SK-N-SH treated with all-trans-retinoic acid at 6 μM for 48 hours (cell line): ENCODE measurements around the gene DDI2.

ENCODE experiments used
- ATAC-seq: fragments of 200-7000 bp; cut with Tn5 transposase; 3 replicates; pipeline ENCODE4 v1.9.1; 2020; ENCODE audit warnings: mild to moderate bottlenecking, moderate library complexity
- ARNTL ChIP-seq: fragments of 450-650 bp; formaldehyde crosslinking; IDR thresholded peaks from 2 replicates; pipeline ENCODE4 v1.5.0; 2020; ENCODE audit warnings: low read depth, mild to moderate bottlenecking, moderate library complexity, borderline replicate concordance
- BACH2 ChIP-seq: fragments of 250-450 bp; sonication (Bioruptor Pico); IDR thresholded peaks from 2 replicates; pipeline ENCODE4 v1.9.0; 2021; ENCODE audit warnings: mild to moderate bottlenecking, borderline replicate concordance
- CSDC2 ChIP-seq: fragments of 250-450 bp; sonication (Bioruptor Pico); IDR thresholded peaks from 2 replicates; pipeline ENCODE4 v1.5.0; 2020; ENCODE audit warnings: mild to moderate bottlenecking, moderate library complexity
- ESRRG ChIP-seq: fragments of 250-450 bp; sonication (Bioruptor Pico); IDR thresholded peaks from 2 replicates; pipeline ENCODE4 v1.6.1; 2021; ENCODE audit warnings: mild to moderate bottlenecking
- GLIS3 ChIP-seq: fragments of 250-450 bp; sonication (Bioruptor Pico); IDR thresholded peaks from 2 replicates; pipeline ENCODE4 v1.5.0; 2020; ENCODE audit warnings: mild to moderate bottlenecking, moderate library complexity
- ISL1 ChIP-seq: fragments of 250-450 bp; sonication (Bioruptor Pico); IDR thresholded peaks from 2 replicates; pipeline ENCODE4 v2.1.2; 2022; ENCODE audit warnings: mild to moderate bottlenecking, moderate library complexity
- OSR1 ChIP-seq: fragments of 250-450 bp; sonication (Bioruptor Pico); IDR thresholded peaks from 2 replicates; pipeline ENCODE4 v1.8.0; 2022; ENCODE audit warnings: moderate library complexity, mild to moderate bottlenecking, inconsistent platforms
- PPARA ChIP-seq: fragments of 250-450 bp; sonication (Bioruptor Pico); IDR thresholded peaks from 2 replicates; pipeline ENCODE4 v1.5.0; 2020; ENCODE audit warnings: mild to moderate bottlenecking, borderline replicate concordance
- RARB ChIP-seq: fragments of 250-450 bp; sonication (Bioruptor Pico); IDR thresholded peaks from 2 replicates; pipeline ENCODE4 v1.8.0; 2021; ENCODE audit warnings: mild to moderate bottlenecking, moderate library complexity
- SNAI2 ChIP-seq: fragments of 250-450 bp; sonication (Bioruptor Pico); IDR thresholded peaks from 2 replicates; pipeline ENCODE4 v1.5.0; 2020; ENCODE audit warnings: mild to moderate bottlenecking, moderate library complexity
- TCF4 ChIP-seq: fragments of 250-450 bp; sonication (Bioruptor Pico); IDR thresholded peaks from 2 replicates; pipeline ENCODE4 v1.8.0; 2021; ENCODE audit warnings: mild to moderate bottlenecking, moderate library complexity, borderline replicate concordance
- ZC3H10 ChIP-seq: fragments of 250-450 bp; sonication (Bioruptor Pico); IDR thresholded peaks from 2 replicates; pipeline ENCODE4 v1.5.1; 2021; ENCODE audit warnings: mild to moderate bottlenecking, moderate library complexity
- ZFP3 ChIP-seq: fragments of 250-450 bp; sonication (Bioruptor Pico); IDR thresholded peaks from 2 replicates; pipeline ENCODE4 v1.5.0; 2020; ENCODE audit warnings: mild to moderate bottlenecking, moderate library complexity
- ZFP30 ChIP-seq: fragments of 450-650 bp; formaldehyde crosslinking; IDR thresholded peaks from 2 replicates; pipeline ENCODE4 v1.5.0; 2022; ENCODE audit warnings: mild to moderate bottlenecking, moderate library complexity
- ZNF565 ChIP-seq: fragments of 450-650 bp; formaldehyde crosslinking; conservative IDR thresholded peaks from 2 replicates; pipeline ENCODE4 v1.5.0; 2020; ENCODE audit warnings: low read depth, mild to moderate bottlenecking, moderate library complexity
- ZNF70 ChIP-seq: fragments of 450-650 bp; formaldehyde crosslinking; IDR thresholded peaks from 2 replicates; pipeline ENCODE4 v1.5.0; 2020; ENCODE audit warnings: mild to moderate bottlenecking, moderate library complexity
- ZNF8 ChIP-seq: fragments of 450-650 bp; formaldehyde crosslinking; IDR thresholded peaks from 2 replicates; pipeline ENCODE4 v1.5.0; 2020; ENCODE audit warnings: mild to moderate bottlenecking, moderate library complexity
- TF ChIP-seq, protein P1 (sequence below): fragments of 250-450 bp; sonication (Bioruptor Pico); IDR thresholded peaks from 2 replicates; pipeline ENCODE4 v1.5.1; 2021; ENCODE audit warnings: mild to moderate bottlenecking, moderate library complexity
- TF ChIP-seq, protein P2 (sequence below): fragments of 250-450 bp; sonication (Bioruptor Pico); IDR thresholded peaks from 2 replicates; pipeline ENCODE4 v1.8.0; 2021; ENCODE audit warnings: low read depth, mild to moderate bottlenecking, moderate library complexity, borderline replicate concordance
- TF ChIP-seq, protein P3 (sequence below): fragments of 250-450 bp; sonication (Bioruptor Pico); IDR thresholded peaks from 2 replicates; pipeline ENCODE4 v1.5.1; 2020; ENCODE audit warnings: low read depth, mild to moderate bottlenecking, moderate library complexity
- TF ChIP-seq, protein P4 (sequence below): fragments of 250-450 bp; sonication (Bioruptor Pico); IDR thresholded peaks from 2 replicates; pipeline ENCODE4 v1.8.0; 2020; ENCODE audit warnings: mild to moderate bottlenecking, moderate library complexity, borderline replicate concordance

Gene DDI2

DNA sequence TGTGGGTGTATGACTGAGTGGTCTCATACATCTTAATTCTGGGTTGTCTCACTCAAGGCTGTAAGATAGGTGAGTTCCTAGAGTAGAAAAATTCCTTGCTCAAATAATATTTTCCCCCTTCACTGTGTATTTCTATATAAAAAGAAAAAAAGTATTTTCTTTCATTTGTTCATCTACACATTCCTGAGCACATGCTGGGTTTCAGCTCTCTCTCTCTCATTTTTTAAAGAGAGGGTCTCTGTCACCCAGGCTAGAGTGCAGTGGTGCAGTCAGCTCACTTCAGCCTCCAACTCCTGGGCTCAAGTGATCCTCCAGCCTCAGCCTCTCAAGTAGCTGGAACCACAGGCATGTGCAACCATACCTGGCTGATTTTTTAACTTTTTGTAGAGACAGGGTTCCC lies 22.0 kb downstream of the DDI2 start:
- TF ChIP-seq, protein P1, sequence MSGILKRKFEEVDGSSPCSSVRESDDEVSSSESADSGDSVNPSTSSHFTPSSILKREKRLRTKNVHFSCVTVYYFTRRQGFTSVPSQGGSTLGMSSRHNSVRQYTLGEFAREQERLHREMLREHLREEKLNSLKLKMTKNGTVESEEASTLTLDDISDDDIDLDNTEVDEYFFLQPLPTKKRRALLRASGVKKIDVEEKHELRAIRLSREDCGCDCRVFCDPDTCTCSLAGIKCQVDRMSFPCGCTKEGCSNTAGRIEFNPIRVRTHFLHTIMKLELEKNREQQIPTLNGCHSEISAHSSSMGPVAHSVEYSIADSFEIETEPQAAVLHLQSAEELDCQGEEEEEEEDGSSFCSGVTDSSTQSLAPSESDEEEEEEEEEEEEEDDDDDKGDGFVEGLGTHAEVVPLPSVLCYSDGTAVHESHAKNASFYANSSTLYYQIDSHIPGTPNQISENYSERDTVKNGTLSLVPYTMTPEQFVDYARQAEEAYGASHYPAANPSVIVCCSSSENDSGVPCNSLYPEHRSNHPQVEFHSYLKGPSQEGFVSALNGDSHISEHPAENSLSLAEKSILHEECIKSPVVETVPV (CRISPR knock-in tag) = no peak
- no peak for TF ChIP-seq ARNTL
- no peak for TF ChIP-seq CSDC2 (CRISPR knock-in tag)
- no peak for TF ChIP-seq GLIS3 (CRISPR knock-in tag)
- no peak for TF ChIP-seq ZFP3 (CRISPR knock-in tag)
- TF ChIP-seq, protein P2, sequence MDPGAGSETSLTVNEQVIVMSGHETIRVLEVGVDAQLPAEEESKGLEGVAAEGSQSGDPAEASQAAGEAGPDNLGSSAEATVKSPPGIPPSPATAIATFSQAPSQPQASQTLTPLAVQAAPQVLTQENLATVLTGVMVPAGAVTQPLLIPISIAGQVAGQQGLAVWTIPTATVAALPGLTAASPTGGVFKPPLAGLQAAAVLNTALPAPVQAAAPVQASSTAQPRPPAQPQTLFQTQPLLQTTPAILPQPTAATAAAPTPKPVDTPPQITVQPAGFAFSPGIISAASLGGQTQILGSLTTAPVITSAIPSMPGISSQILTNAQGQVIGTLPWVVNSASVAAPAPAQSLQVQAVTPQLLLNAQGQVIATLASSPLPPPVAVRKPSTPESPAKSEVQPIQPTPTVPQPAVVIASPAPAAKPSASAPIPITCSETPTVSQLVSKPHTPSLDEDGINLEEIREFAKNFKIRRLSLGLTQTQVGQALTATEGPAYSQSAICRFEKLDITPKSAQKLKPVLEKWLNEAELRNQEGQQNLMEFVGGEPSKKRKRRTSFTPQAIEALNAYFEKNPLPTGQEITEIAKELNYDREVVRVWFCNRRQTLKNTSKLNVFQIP (CRISPR knock-in tag) = no peak
- TF ChIP-seq ZNF70 (CRISPR knock-in tag) = no peak
- TF ChIP-seq BACH2 (CRISPR knock-in tag) = no peak
- TF ChIP-seq, protein P3, sequence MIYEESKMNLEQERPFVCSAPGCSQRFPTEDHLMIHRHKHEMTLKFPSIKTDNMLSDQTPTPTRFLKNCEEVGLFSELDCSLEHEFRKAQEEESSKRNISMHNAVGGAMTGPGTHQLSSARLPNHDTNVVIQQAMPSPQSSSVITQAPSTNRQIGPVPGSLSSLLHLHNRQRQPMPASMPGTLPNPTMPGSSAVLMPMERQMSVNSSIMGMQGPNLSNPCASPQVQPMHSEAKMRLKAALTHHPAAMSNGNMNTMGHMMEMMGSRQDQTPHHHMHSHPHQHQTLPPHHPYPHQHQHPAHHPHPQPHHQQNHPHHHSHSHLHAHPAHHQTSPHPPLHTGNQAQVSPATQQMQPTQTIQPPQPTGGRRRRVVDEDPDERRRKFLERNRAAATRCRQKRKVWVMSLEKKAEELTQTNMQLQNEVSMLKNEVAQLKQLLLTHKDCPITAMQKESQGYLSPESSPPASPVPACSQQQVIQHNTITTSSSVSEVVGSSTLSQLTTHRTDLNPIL (CRISPR knock-in tag) = no peak
- TF ChIP-seq, protein P4, sequence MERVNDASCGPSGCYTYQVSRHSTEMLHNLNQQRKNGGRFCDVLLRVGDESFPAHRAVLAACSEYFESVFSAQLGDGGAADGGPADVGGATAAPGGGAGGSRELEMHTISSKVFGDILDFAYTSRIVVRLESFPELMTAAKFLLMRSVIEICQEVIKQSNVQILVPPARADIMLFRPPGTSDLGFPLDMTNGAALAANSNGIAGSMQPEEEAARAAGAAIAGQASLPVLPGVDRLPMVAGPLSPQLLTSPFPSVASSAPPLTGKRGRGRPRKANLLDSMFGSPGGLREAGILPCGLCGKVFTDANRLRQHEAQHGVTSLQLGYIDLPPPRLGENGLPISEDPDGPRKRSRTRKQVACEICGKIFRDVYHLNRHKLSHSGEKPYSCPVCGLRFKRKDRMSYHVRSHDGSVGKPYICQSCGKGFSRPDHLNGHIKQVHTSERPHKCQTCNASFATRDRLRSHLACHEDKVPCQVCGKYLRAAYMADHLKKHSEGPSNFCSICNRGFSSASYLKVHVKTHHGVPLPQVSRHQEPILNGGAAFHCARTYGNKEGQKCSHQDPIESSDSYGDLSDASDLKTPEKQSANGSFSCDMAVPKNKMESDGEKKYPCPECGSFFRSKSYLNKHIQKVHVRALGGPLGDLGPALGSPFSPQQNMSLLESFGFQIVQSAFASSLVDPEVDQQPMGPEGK = no peak
- no peak for TF ChIP-seq RARB (CRISPR knock-in tag)
- TF ChIP-seq OSR1 (CRISPR knock-in tag) = no peak
- no peak for TF ChIP-seq SNAI2
- TF ChIP-seq ZNF8 (CRISPR knock-in tag) = no peak
- no peak for TF ChIP-seq ESRRG (CRISPR knock-in tag)
- TF ChIP-seq ZFP30 (CRISPR knock-in tag) = no peak
- no peak for TF ChIP-seq ZNF565
- no peak for TF ChIP-seq TCF4 (CRISPR knock-in tag)
- ATAC-seq = no peak

DNA sequence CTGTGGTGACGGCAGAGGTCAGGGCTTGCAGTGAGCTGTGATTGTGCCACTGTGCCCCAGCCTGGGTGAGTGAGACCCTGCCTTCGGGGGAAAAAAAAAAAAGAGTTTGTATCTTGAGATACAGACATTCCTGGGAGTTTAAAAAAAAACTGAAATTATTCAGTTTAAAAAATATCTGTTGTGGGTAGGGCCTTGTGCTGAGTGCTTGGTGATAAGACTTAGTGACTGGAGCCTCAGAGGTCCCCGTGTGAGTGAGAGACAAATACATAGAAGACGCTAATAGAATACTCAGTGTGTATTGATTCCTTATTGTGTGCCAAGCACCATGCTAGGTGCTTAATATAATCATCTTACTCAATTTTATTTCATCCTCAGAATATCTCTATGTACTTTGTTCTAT lies 22.7 kb downstream of the DDI2 start:
- ATAC-seq = no peak
- no peak for TF ChIP-seq BACH2 (CRISPR knock-in tag)
- TF ChIP-seq, protein P4 = no peak
- TF ChIP-seq ZFP3 (CRISPR knock-in tag) = no peak
- TF ChIP-seq, protein P3 (CRISPR knock-in tag) = no peak
- TF ChIP-seq RARB (CRISPR knock-in tag) = no peak
- no peak for TF ChIP-seq ZNF8 (CRISPR knock-in tag)
- TF ChIP-seq PPARA (CRISPR knock-in tag) = no peak
- no peak for TF ChIP-seq ISL1
- TF ChIP-seq OSR1 (CRISPR knock-in tag) = no peak
- no peak for TF ChIP-seq ZNF565
- TF ChIP-seq SNAI2 = no peak
- TF ChIP-seq GLIS3 (CRISPR knock-in tag) = no peak
- no peak for TF ChIP-seq ZNF70 (CRISPR knock-in tag)
- no peak for TF ChIP-seq ARNTL
- no peak for TF ChIP-seq ZC3H10 (CRISPR knock-in tag)
- TF ChIP-seq, protein P1 (CRISPR knock-in tag) = no peak
- TF ChIP-seq ESRRG (CRISPR knock-in tag) = no peak
- no peak for TF ChIP-seq CSDC2 (CRISPR knock-in tag)
- TF ChIP-seq ZFP30 (CRISPR knock-in tag) = no peak
